Colonic mucosa (tissue), 4 donors: ENCODE results near the gene CREB5. TPM values are rescaled to one million over a fixed set of nuclear protein-coding genes. Genes with fewer than 3 reads are reported as not detected.

ENCODE experiments used
- DNase-seq: peaks from one replicate; pipeline ENCODE4 v3.0.0-alpha.2; 2020
- H3K27ac ChIP-seq: fragments of 200-600 bp; one replicate; pipeline ENCODE4 v1.8.0; 2021
- H3K27me3 ChIP-seq: fragments of 200-600 bp; one replicate; pipeline ENCODE4 v1.8.0; 2021
- H3K36me3 ChIP-seq: fragments of 200-600 bp; one replicate; pipeline ENCODE4 v1.8.0; 2021
- H3K4me1 ChIP-seq: fragments of 200-600 bp; one replicate; pipeline ENCODE4 v1.8.0; 2021; ENCODE audit warnings: mild to moderate bottlenecking
- H3K4me3 ChIP-seq: fragments of 200-600 bp; one replicate; pipeline ENCODE4 v1.8.0; 2021
- H3K9ac ChIP-seq, 2 donors: one replicate each; pipeline ENCODE4 v1.7.0; 2013; ENCODE audit warnings: control low read depth in 2 of 2, low read depth in 2 of 2, low read length in 2 of 2
- H3K9me3 ChIP-seq: fragments of 200-600 bp; one replicate; pipeline ENCODE4 v1.8.0; 2021
- intact Hi-C: fragments of 100-400 bp; cut with DNase I; formaldehyde crosslinking; loops from one replicate; pipeline ENCODE4 v1.14.1; 2022
- total RNA-seq, 2 donors: library from RNA; stranded (reverse); fragmentation: NEBNext Ultra II Directional in 1 of 2; extraction: Animal tissue kit (Norgen Biotek cat#: 25700) in 1 of 2; gene quantifications; one replicate each; pipeline ENCODE4 v1.2.1, GENCODE V29; 2021
- TF ChIP-seq, protein P1 (sequence below): fragments of 200-600 bp; IDR thresholded peaks from one replicate; pipeline ENCODE4 v1.8.0; 2022; ENCODE audit warnings: antibody characterized with exemption, mild to moderate bottlenecking
- donor health status: healthy.
- donor health status: DM: no; HTN: no; CAD: no.
- donor health status: DM: no; HTN: no; CAD: no.

CREB5 gene
- total RNA-seq, 2 donors from 2014 or later = 0.54 to 3.6 TPM

- H3K4me3 ChIP-seq = no peak overlapping the region
- H3K9ac ChIP-seq = no peak overlapping the region
- no peaks in the 10 kb centered on the region for H3K27me3 ChIP-seq
- no peaks in the 10 kb centered on the region for H3K36me3 ChIP-seq
- TF ChIP-seq, protein P1, sequence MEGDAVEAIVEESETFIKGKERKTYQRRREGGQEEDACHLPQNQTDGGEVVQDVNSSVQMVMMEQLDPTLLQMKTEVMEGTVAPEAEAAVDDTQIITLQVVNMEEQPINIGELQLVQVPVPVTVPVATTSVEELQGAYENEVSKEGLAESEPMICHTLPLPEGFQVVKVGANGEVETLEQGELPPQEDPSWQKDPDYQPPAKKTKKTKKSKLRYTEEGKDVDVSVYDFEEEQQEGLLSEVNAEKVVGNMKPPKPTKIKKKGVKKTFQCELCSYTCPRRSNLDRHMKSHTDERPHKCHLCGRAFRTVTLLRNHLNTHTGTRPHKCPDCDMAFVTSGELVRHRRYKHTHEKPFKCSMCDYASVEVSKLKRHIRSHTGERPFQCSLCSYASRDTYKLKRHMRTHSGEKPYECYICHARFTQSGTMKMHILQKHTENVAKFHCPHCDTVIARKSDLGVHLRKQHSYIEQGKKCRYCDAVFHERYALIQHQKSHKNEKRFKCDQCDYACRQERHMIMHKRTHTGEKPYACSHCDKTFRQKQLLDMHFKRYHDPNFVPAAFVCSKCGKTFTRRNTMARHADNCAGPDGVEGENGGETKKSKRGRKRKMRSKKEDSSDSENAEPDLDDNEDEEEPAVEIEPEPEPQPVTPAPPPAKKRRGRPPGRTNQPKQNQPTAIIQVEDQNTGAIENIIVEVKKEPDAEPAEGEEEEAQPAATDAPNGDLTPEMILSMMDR = no peak
- no peaks in the 10 kb centered on the region for H3K9me3 ChIP-seq
- no peak for DNase-seq
- H3K4me1 ChIP-seq = no peaks in the 10 kb centered on the region
- H3K27ac ChIP-seq = no peak overlapping the region
- intact Hi-C loops = no loop called here
These were observed 453.4 kb downstream of the CREB5 start for GRCh38 chr7:28865601-28866144.

- Histone ChIP-seq H3K36me3 (no peaks in the 10 kb centered on the region), H3K9me3 (no peaks in the 10 kb centered on the region), H3K27ac (no peak overlapping the region), H3K4me1 (no peaks in the 10 kb centered on the region), H3K4me3 (no peak overlapping the region), H3K27me3 (no peaks in the 10 kb centered on the region), H3K9ac (no peak overlapping the region)
- intact Hi-C loops = no loop called here
- no peak for DNase-seq
- TF ChIP-seq, protein P1 = no peak
These were observed 456.4 kb downstream of the CREB5 start for GRCh38 chr7:28868712-28869111.

DNA sequence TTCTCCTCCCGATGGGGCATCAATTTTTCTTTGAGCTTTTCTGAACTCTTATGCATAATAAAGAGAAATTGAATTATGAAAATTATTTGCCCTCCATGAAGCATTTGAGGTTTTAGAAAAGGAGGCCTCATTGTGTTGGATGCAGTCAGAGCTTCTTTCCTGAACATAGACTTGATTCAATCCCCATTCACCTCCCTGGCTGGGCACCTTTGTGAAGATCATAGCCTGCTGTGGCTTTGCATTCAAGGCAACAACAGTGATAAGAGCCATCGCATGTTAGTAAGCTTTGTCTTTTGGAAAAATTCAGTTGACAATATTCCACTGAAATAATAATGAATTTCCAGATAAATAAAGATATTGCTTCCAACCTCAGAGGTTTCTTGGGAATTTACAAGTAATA is 458.8 kb downstream of the CREB5 start:
- no peak for DNase-seq
- Histone ChIP-seq H3K4me3 (no peak overlapping the region), H3K4me1 (no peaks in the 10 kb centered on the region), H3K9me3 (no peaks in the 10 kb centered on the region), H3K27me3 (no peaks in the 10 kb centered on the region), H3K9ac (no peak overlapping the region), H3K36me3 (no peaks in the 10 kb centered on the region), H3K27ac (no peak overlapping the region)
- TF ChIP-seq, protein P1 = no peak
- intact Hi-C loops = no loop called here

- no peaks in the 10 kb centered on the region for H3K36me3 ChIP-seq
- H3K4me1 ChIP-seq = no peaks in the 10 kb centered on the region
- no peak overlapping the region for H3K9ac ChIP-seq
- no peak for DNase-seq
- H3K4me3 ChIP-seq = no peak overlapping the region
- TF ChIP-seq, protein P1 = no peak
- intact Hi-C loops = no loop called here
- H3K27me3 ChIP-seq = no peaks in the 10 kb centered on the region
- H3K9me3 ChIP-seq = no peaks in the 10 kb centered on the region
- H3K27ac ChIP-seq = no peak overlapping the region
These were observed 459.3 kb downstream of the CREB5 start for GRCh38 chr7:28871631-28872030.

DNA sequence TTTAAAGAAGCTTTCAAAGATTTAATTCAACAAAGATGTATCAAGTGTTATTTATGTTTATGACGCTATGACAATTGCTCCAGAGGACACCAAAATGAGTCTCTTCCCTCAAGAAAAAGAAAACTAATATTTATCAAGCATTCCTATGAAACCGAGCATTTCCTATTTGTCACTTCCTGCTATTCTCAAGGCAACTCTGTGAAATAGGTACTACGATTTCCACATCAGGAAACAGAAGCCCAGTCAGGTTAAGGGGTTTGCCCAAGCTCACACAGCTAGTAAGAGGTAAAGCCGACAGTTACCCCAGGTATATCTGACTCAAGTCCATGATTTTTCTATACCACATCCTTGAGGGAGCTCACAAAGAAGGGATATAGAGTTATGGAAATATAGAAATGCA is 459.9 kb downstream of the CREB5 start:
- H3K27ac ChIP-seq = no peak overlapping the region
- no peak overlapping the region for H3K4me3 ChIP-seq
- no peaks in the 10 kb centered on the region for H3K27me3 ChIP-seq
- no peaks in the 10 kb centered on the region for H3K4me1 ChIP-seq
- TF ChIP-seq, protein P1 = no peak
- intact Hi-C loops = no loop called here
- no peaks in the 10 kb centered on the region for H3K36me3 ChIP-seq
- no peak for DNase-seq
- H3K9me3 ChIP-seq = no peaks in the 10 kb centered on the region
- no peak overlapping the region for H3K9ac ChIP-seq
